H9 (cell line): ENCODE data around the gene DKK1. TPM values are rescaled to one million over a fixed set of nuclear protein-coding genes. Genes with fewer than 3 reads are reported as not detected.

ENCODE experiments used
- DNase-seq: peaks from one replicate; pipeline ENCODE4 v3.0.0-alpha.2; 2017
- H2AFZ ChIP-seq: one replicate; pipeline ENCODE4 v1.6.1; 2013; ENCODE audit warnings: mild to moderate bottlenecking, low read length, control low read depth, moderate library complexity
- H2AK5ac ChIP-seq: 2 replicates; pipeline ENCODE4 v1.6.1; 2013; ENCODE audit warnings: low read length, control low read depth, mixed read lengths; ENCODE audit not compliant: insufficient read length
- H2BK120ac ChIP-seq: one replicate; pipeline ENCODE4 v1.6.1; 2013; ENCODE audit warnings: low read depth, mild to moderate bottlenecking, low read length, control low read depth, inconsistent platforms; ENCODE audit not compliant: poor library complexity, severe bottlenecking
- H2BK12ac ChIP-seq: 2 replicates; pipeline ENCODE4 v1.6.1; 2013; ENCODE audit warnings: low read length, control low read depth, mixed read lengths, low read depth; ENCODE audit not compliant: insufficient read length
- H2BK15ac ChIP-seq: 2 replicates; pipeline ENCODE4 v1.6.1; 2013; ENCODE audit warnings: low read depth, low read length, control low read depth
- H2BK20ac ChIP-seq: one replicate; pipeline ENCODE4 v1.6.1; 2013; ENCODE audit warnings: low read depth, mild to moderate bottlenecking, low read length, control low read depth, inconsistent platforms; ENCODE audit not compliant: poor library complexity, severe bottlenecking
- H2BK5ac ChIP-seq: 2 replicates; pipeline ENCODE4 v1.6.1; 2013; ENCODE audit warnings: low read length, control low read depth, mixed read lengths; ENCODE audit not compliant: insufficient read length
- H3K14ac ChIP-seq: 2 replicates; pipeline ENCODE4 v1.6.1; 2013; ENCODE audit warnings: low read length, control low read depth; ENCODE audit not compliant: insufficient read depth
- H3K18ac ChIP-seq: 2 replicates; pipeline ENCODE4 v1.6.1; 2013; ENCODE audit warnings: low read depth, mild to moderate bottlenecking, mixed read lengths, low read length, control low read depth; ENCODE audit not compliant: insufficient read length
- H3K23ac ChIP-seq: 2 replicates; pipeline ENCODE4 v1.6.1; 2013; ENCODE audit warnings: low read length, control low read depth, mixed read lengths, low read depth; ENCODE audit not compliant: insufficient read length
- H3K23me2 ChIP-seq: 2 replicates; pipeline ENCODE4 v1.6.1; 2013; ENCODE audit warnings: low read depth, mild to moderate bottlenecking, mixed read lengths, low read length, control low read depth; ENCODE audit not compliant: insufficient read length, poor library complexity, severe bottlenecking
- H3K27ac ChIP-seq: 2 replicates; pipeline ENCODE4 v1.5.1; 2013; ENCODE audit warnings: low read length, control low read depth, mixed read lengths, low read depth; ENCODE audit not compliant: insufficient read length
- H3K27me3 ChIP-seq: 2 replicates; pipeline ENCODE4 v1.6.1; 2013; ENCODE audit warnings: low read length, control low read depth, inconsistent platforms; ENCODE audit not compliant: insufficient read depth
- H3K4ac ChIP-seq: 2 replicates; pipeline ENCODE4 v1.6.1; 2013; ENCODE audit warnings: low read depth, mild to moderate bottlenecking, control low read depth, inconsistent platforms, low read length, moderate library complexity
- H3K4me1 ChIP-seq: 2 replicates; pipeline ENCODE4 v1.6.1; 2013; ENCODE audit warnings: low read length, control low read depth, inconsistent platforms; ENCODE audit not compliant: insufficient read depth
- H3K4me2 ChIP-seq: 2 replicates; pipeline ENCODE4 v1.6.1; 2013; ENCODE audit warnings: low read length, control low read depth, mixed read lengths; ENCODE audit not compliant: insufficient read length, insufficient read depth
- H3K56ac ChIP-seq: 2 replicates; pipeline ENCODE4 v1.6.1; 2013; ENCODE audit warnings: low read depth, mild to moderate bottlenecking, mixed read lengths, low read length, control low read depth; ENCODE audit not compliant: insufficient read length
- H3K79me1 ChIP-seq: 2 replicates; pipeline ENCODE4 v1.6.1; 2013; ENCODE audit warnings: low read depth, mild to moderate bottlenecking, moderate library complexity, low read length, control low read depth, inconsistent platforms; ENCODE audit not compliant: insufficient read depth, poor library complexity, severe bottlenecking
- H3K79me2 ChIP-seq: 2 replicates; pipeline ENCODE4 v1.6.1; 2013; ENCODE audit warnings: low read length, control low read depth, inconsistent platforms; ENCODE audit not compliant: insufficient read depth
- H3K9ac ChIP-seq: 2 replicates; pipeline ENCODE4 v1.6.1; 2013; ENCODE audit warnings: low read length, control low read depth, mixed read lengths; ENCODE audit not compliant: insufficient read length; ENCODE audit errors: extremely low read depth
- H3K9me3 ChIP-seq: one replicate; pipeline ENCODE4 v1.6.1; 2013; ENCODE audit warnings: low read depth, low read length, inconsistent platforms; ENCODE audit not compliant: control insufficient read depth
- H3T11ph ChIP-seq: one replicate; pipeline ENCODE4 v1.6.1; 2013; ENCODE audit warnings: mild to moderate bottlenecking, low read length, control low read depth, inconsistent platforms
- H4K20me1 ChIP-seq: one replicate; pipeline ENCODE4 v1.6.1; 2013; ENCODE audit not compliant: control insufficient read depth, insufficient read length, insufficient read depth
- H4K5ac ChIP-seq: 2 replicates; pipeline ENCODE4 v1.6.1; 2013; ENCODE audit warnings: low read depth, mild to moderate bottlenecking, mixed read lengths, low read length, control low read depth; ENCODE audit not compliant: insufficient read length
- H4K8ac ChIP-seq: replicated peaks from 2 replicates; pipeline ENCODE4 v1.6.1; 2013; ENCODE audit warnings: low read length, control low read depth, mixed read lengths, low read depth; ENCODE audit not compliant: insufficient read length
- H4K91ac ChIP-seq: 2 replicates; pipeline ENCODE4 v1.6.1; 2013; ENCODE audit warnings: low read depth, mild to moderate bottlenecking, moderate library complexity, mixed read lengths, low read length, control low read depth; ENCODE audit not compliant: insufficient read length
- H3K27ac Mint-ChIP-seq, 3 experiments: 2 replicates in 2 of 3; 3 replicates in 1 of 3; pipeline ENCODE4 v1.8.0; 2020 to 2021; ENCODE audit warnings: mixed read lengths in 3 of 3, mild to moderate bottlenecking in 1 of 3, moderate library complexity in 1 of 3
- H3K27me3 Mint-ChIP-seq: 2 replicates; pipeline ENCODE4 v1.8.0; 2021; ENCODE audit warnings: low read depth, mild to moderate bottlenecking, moderate library complexity, mixed read lengths
- H3K36me3 Mint-ChIP-seq, 3 experiments: 2 replicates in 2 of 3; 3 replicates in 1 of 3; pipeline ENCODE4 v1.8.0; 2020 to 2021; ENCODE audit warnings: low read depth in 3 of 3, mixed read lengths in 3 of 3; ENCODE audit not compliant: insufficient read depth in 1 of 3
- H3K4me1 Mint-ChIP-seq, 2 experiments: 2 replicates each; pipeline ENCODE4 v1.8.0; 2020; ENCODE audit warnings: mixed read lengths in 2 of 2
- H3K4me3 Mint-ChIP-seq, 2 experiments: 2 replicates in 1 of 2; 3 replicates in 1 of 2; pipeline ENCODE4 v1.8.0; 2020 to 2021; ENCODE audit warnings: mild to moderate bottlenecking in 2 of 2, mixed read lengths in 2 of 2, moderate library complexity in 1 of 2
- H3K9me3 Mint-ChIP-seq, 2 experiments: 2 replicates in 1 of 2; 3 replicates in 1 of 2; pipeline ENCODE4 v1.8.0; 2020; ENCODE audit warnings: mild to moderate bottlenecking in 2 of 2, mixed read lengths in 2 of 2, moderate library complexity in 1 of 2
- CTCF ChIP-seq: fragments of 200-600 bp; sonication (generic); conservative IDR thresholded peaks from 3 replicates; pipeline ENCODE4 v1.8.0; 2021; ENCODE audit warnings: antibody characterized with exemption, mild to moderate bottlenecking
- WGBS: extraction: QIAGEN DNeasy Blood & Tissue Kit; methylation state at CpG from one replicate; pipeline ENCODE4 v1.1.7; 2013; ENCODE audit warnings: missing lambda C conversion rate, low lambda C conversion rate, mixed read lengths; ENCODE audit not compliant: insufficient read length; ENCODE audit errors: extremely low coverage; 5-methylcytosine and 5-hydroxymethylcytosine counted together
- total RNA-seq: library from RNA; stranded (reverse); gene quantifications from 2 replicates; pipeline ENCODE4 v1.2.1, GENCODE V29; 2021

The DKK1 gene
- total RNA-seq, 1 experiment from 2014 or later, result 1.1 TPM

GRCh38 chr10:52276986-52277385 is 37.1 kb upstream of the DKK1 start:
- no peak overlapping the region for H3K4me3 Mint-ChIP-seq

More at GRCh38 chr10:52276986-52277385, 37.1 kb upstream of the DKK1 start:
- H3K79me1 ChIP-seq, result no peaks in the 10 kb centered on the region
- H3K23me2 ChIP-seq, result no peaks in the 10 kb centered on the region
- H3K27me3 Mint-ChIP-seq, result no peaks in the 10 kb centered on the region
- no peak overlapping the region for H4K5ac ChIP-seq
- no peak overlapping the region for H4K8ac ChIP-seq
- no peak overlapping the region for H2AK5ac ChIP-seq
- DNase-seq, result no peak
- H2BK15ac ChIP-seq, result no peak overlapping the region
- no peak overlapping the region for H3K27ac Mint-ChIP-seq
- H3K23ac ChIP-seq, result no peak overlapping the region
- no peak overlapping the region for H3K9ac ChIP-seq
- H3K4me1 ChIP-seq, result no peaks in the 10 kb centered on the region
- no peak overlapping the region for H3K14ac ChIP-seq
- TF ChIP-seq CTCF, result no peak
- H3K27me3 ChIP-seq, result no peaks in the 10 kb centered on the region
- no CpG with 5 or more reads among the region's 1 CpG for WGBS
- no peak overlapping the region for H3K4me2 ChIP-seq
- H3K9me3 ChIP-seq, result no peaks in the 10 kb centered on the region
- H3K18ac ChIP-seq, result no peak overlapping the region
- no peak overlapping the region for H3T11ph ChIP-seq
- peaks cover 0 to 4% (median 4%) of the 10 kb centered on the region in 3 experiments; a peak in 4 of 7 replicates for H3K36me3 Mint-ChIP-seq
- H3K27ac ChIP-seq, result no peak overlapping the region
- H3K56ac ChIP-seq, result no peak overlapping the region
- no peak overlapping the region for H2BK20ac ChIP-seq
- no peak overlapping the region for H3K4ac ChIP-seq
- H4K91ac ChIP-seq, result no peak overlapping the region
- no peak overlapping the region for H2BK5ac ChIP-seq
- no peaks in the 10 kb centered on the region for H3K79me2 ChIP-seq
- H4K20me1 ChIP-seq, result no peaks in the 10 kb centered on the region
- H3K9me3 Mint-ChIP-seq, result peaks cover 8 to 11% of the 10 kb centered on the region in 2 experiments; a peak in 3 of 5 replicates
- no peak overlapping the region for H2BK12ac ChIP-seq
- no peak overlapping the region for H2AFZ ChIP-seq
- H2BK120ac ChIP-seq, result no peak overlapping the region
- H3K4me1 Mint-ChIP-seq, result no peaks in the 10 kb centered on the region
